ENCODE data around the gene CFAP65.

Gene CFAP65

GRCh38 chr2:219041252-219041651 lies at the start of gene CFAP65:
Gene CFAP65, minus strand, starts transcription at chr2:219041516. Its CDS starts 2,468 bp downstream, at chr2:219039048.
- no peak for DNase-seq (ENCODE audit: low read depth in 1 of 2, low spot score in 1 of 2)

GRCh38 chr2:219090436-219091299 lies 49.4 kb upstream of the CFAP65 start:
- no peak for DNase-seq (ENCODE audit: low read depth in 1 of 2, low spot score in 1 of 2)

GRCh38 chr2:219089330-219089729 lies 48.0 kb upstream of the CFAP65 start:
- DNase-seq (ENCODE audit: low read depth in 1 of 2, low spot score in 1 of 2): no peak

- DNase-seq (ENCODE audit: low read depth in 1 of 2, low spot score in 1 of 2): no peak
Measured at GRCh38 chr2:219087848-219088247, 46.5 kb upstream of the CFAP65 start.

GRCh38 chr2:219087361-219087760 lies 46.0 kb upstream of the CFAP65 start:
- DNase-seq (ENCODE audit: low read depth in 1 of 2, low spot score in 1 of 2): no peak

GRCh38 chr2:219086196-219086595 lies 44.9 kb upstream of the CFAP65 start:
- DNase-seq (ENCODE audit: low read depth in 1 of 2, low spot score in 1 of 2): no peak

- DNase-seq (ENCODE audit: low read depth in 1 of 2, low spot score in 1 of 2): no peak
Measured at GRCh38 chr2:219084791-219085190, 43.5 kb upstream of the CFAP65 start.

GRCh38 chr2:219082332-219082958 lies 41.1 kb upstream of the CFAP65 start:
- DNase-seq (ENCODE audit: low read depth in 1 of 2, low spot score in 1 of 2): no peak

GRCh38 chr2:219081701-219082331 lies 40.5 kb upstream of the CFAP65 start:
- no peak for DNase-seq (ENCODE audit: low read depth in 1 of 2, low spot score in 1 of 2)

GRCh38 chr2:219081096-219081495 lies 39.8 kb upstream of the CFAP65 start:
- DNase-seq (ENCODE audit: low read depth in 1 of 2, low spot score in 1 of 2): no peak

- no peak for DNase-seq (ENCODE audit: low read depth in 1 of 2, low spot score in 1 of 2)
Measured at GRCh38 chr2:219079417-219079816, 38.1 kb upstream of the CFAP65 start.

- no peak for DNase-seq (ENCODE audit: low read depth in 1 of 2, low spot score in 1 of 2)
Measured at GRCh38 chr2:219078951-219079350, 37.6 kb upstream of the CFAP65 start.

- no peak for DNase-seq (ENCODE audit: low read depth in 1 of 2, low spot score in 1 of 2)
Measured at GRCh38 chr2:219078126-219078525, 36.8 kb upstream of the CFAP65 start.

- DNase-seq (ENCODE audit: low read depth in 1 of 2, low spot score in 1 of 2): no peak
Measured at GRCh38 chr2:219076253-219076652, 34.9 kb upstream of the CFAP65 start.

GRCh38 chr2:219073413-219074129 lies 32.3 kb upstream of the CFAP65 start:
- no peak for DNase-seq (ENCODE audit: low read depth in 1 of 2, low spot score in 1 of 2)

- DNase-seq (ENCODE audit: low read depth in 1 of 2, low spot score in 1 of 2): no peak
Measured at GRCh38 chr2:219072741-219073250, 31.5 kb upstream of the CFAP65 start.

GRCh38 chr2:219071131-219071816 lies 30.0 kb upstream of the CFAP65 start:
- DNase-seq (ENCODE audit: low read depth in 1 of 2, low spot score in 1 of 2): no peak

GRCh38 chr2:219065484-219065883 lies 24.2 kb upstream of the CFAP65 start:
- no peak for DNase-seq (ENCODE audit: low read depth in 1 of 2, low spot score in 1 of 2)

- no peak for DNase-seq (ENCODE audit: low read depth in 1 of 2, low spot score in 1 of 2)
Measured at GRCh38 chr2:219062081-219062480, 20.8 kb upstream of the CFAP65 start.

Measured in stimulated activated CD4-positive, alpha-beta T cell treated with anti-CD3 and anti-CD28 coated beads, Interleukin-15, amount 100 ng/mL, for 1 hour (primary cell).